ENCODE measurements around the gene JUND.

GRCh38 chr19:18304208-18304457, 22.7 kb upstream of the JUND start:
- TF ChIP-seq ZNF274 (IDR thresholded peaks at IDR 0.05; ENCODE audit: low read depth, low read length) (no peak), SUZ12 (IDR thresholded peaks at IDR 0.05; ENCODE audit: extremely low read depth, insufficient read depth, insufficient read length) (no peak), YY1 (IDR thresholded peaks at IDR 0.05; ENCODE audit: insufficient read depth, insufficient read length) (no peak)

Measured in NT2/D1 (cell line).